ENCODE measurements around the gene PHACTR3. TPM values are rescaled to one million over a fixed set of nuclear protein-coding genes. Genes with fewer than 3 reads are reported as not detected.

PHACTR3 gene
- total and polyA plus RNA-seq, 2 donors (not counting 3 experiments of a cell fraction or from before 2014, with no cell fraction given): not detected

DNA sequence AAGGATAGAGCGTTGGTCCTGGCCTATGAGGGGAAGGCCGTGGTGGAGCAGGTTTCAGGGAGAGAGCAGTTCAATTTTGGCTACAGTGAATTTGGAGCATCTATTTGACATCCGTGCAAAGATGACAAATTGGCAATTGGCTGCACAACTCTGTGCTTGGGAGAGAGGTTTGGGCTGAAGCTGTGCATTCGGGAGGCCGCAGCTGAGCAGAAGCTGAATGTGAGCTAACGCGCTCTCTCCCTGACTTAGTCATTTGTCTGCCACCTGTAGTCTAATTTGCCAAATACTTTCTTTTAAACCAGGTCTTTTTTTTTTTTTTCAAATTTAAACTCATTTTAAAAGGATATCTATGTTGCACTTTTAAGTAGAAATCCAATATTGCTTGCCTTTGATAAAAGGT, 78.8 kb downstream of the PHACTR3 start:
- TF ChIP-seq MYC (IDR thresholded peaks at IDR 0.05; ENCODE audit: low read depth, low read length) (no peak), FOS (IDR thresholded peaks at IDR 0.05; ENCODE audit: borderline replicate concordance, insufficient read depth, low read length) (no peak), GATA2 (IDR thresholded peaks at IDR 0.05; ENCODE audit: insufficient read depth, insufficient read length, low read depth, low read length) (no peak), EZH2 (IDR thresholded peaks at IDR 0.05; ENCODE audit: borderline replicate concordance, low read depth, low read length, severe bottlenecking) (no peak), POLR2A (IDR thresholded peaks at IDR 0.05; ENCODE audit: low read depth, low read length) (no peak), JUN (IDR thresholded peaks at IDR 0.05; ENCODE audit: borderline replicate concordance, insufficient read depth, insufficient read length, low read depth) (no peak)
- TF ChIP-seq, protein P1, sequence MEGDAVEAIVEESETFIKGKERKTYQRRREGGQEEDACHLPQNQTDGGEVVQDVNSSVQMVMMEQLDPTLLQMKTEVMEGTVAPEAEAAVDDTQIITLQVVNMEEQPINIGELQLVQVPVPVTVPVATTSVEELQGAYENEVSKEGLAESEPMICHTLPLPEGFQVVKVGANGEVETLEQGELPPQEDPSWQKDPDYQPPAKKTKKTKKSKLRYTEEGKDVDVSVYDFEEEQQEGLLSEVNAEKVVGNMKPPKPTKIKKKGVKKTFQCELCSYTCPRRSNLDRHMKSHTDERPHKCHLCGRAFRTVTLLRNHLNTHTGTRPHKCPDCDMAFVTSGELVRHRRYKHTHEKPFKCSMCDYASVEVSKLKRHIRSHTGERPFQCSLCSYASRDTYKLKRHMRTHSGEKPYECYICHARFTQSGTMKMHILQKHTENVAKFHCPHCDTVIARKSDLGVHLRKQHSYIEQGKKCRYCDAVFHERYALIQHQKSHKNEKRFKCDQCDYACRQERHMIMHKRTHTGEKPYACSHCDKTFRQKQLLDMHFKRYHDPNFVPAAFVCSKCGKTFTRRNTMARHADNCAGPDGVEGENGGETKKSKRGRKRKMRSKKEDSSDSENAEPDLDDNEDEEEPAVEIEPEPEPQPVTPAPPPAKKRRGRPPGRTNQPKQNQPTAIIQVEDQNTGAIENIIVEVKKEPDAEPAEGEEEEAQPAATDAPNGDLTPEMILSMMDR (IDR thresholded peaks at IDR 0.05; ENCODE audit: extremely low read depth in 1 of 2, insufficient read depth in 1 of 2, low read depth in 1 of 2, low read length in 2 of 2): no peak
- TF ChIP-seq, protein P2, sequence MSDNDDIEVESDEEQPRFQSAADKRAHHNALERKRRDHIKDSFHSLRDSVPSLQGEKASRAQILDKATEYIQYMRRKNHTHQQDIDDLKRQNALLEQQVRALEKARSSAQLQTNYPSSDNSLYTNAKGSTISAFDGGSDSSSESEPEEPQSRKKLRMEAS (IDR thresholded peaks at IDR 0.05; ENCODE audit: insufficient read depth, insufficient read length): no peak
- POLR2A ChIA-PET: no interaction called here
- intact Hi-C loops (cut with micrococcal nuclease) (no loop called here), dilution Hi-C loops (cut with MboI; ENCODE audit: extremely low pct_ligation_motif_present, low sequenced_read_pairs) (no loop called here)
- Histone ChIP-seq H3K4me3 (replicated peaks in 1 of 3; ENCODE audit: insufficient read depth in 1 of 3, low read depth in 1 of 3, low read length in 3 of 3) (no peak overlapping the region), H3K9me1 (replicated peaks; ENCODE audit: control insufficient read depth, extremely low read depth, insufficient read depth, low read length) (no peaks in the 10 kb centered on the region), H3K27me3 (ENCODE audit: control insufficient read depth in 2 of 2, insufficient read depth in 2 of 2, low read length in 2 of 2) (no peaks in the 10 kb centered on the region), H3K9ac (replicated peaks; ENCODE audit: extremely low read depth, insufficient read depth, low read length) (no peak overlapping the region), H3K36me3 (ENCODE audit: control insufficient read depth in 2 of 2, extremely low read depth in 1 of 2, insufficient read depth in 2 of 2, low read length in 2 of 2) (no peaks in the 10 kb centered on the region), H3K4me1 (ENCODE audit: control insufficient read depth, extremely low read depth, insufficient read depth, low read length) (no peaks in the 10 kb centered on the region), H3K4me2 (ENCODE audit: insufficient read depth, low read length) (no peak overlapping the region), H3K79me2 (ENCODE audit: control insufficient read depth, insufficient read depth, low read length) (no peaks in the 10 kb centered on the region), H4K20me1 (replicated peaks; ENCODE audit: control insufficient read depth, extremely low read depth, insufficient read depth, low read length) (no peaks in the 10 kb centered on the region), H3K9me3 (replicated peaks; ENCODE audit: control insufficient read depth, insufficient read depth, low read length) (peaks cover 8% of the 10 kb centered on the region), H2AFZ (ENCODE audit: low read depth, low read length) (no peak overlapping the region), H3K27ac (ENCODE audit: insufficient read depth, low read depth, low read length) (no peak overlapping the region)
- DNase-seq (ENCODE audit: low read depth, low spot score) (no peak), FAIRE-seq (no peak)
- BruUV-seq (replicated peaks): no TSS peak
- CTCF ChIA-PET: no interaction called here
